Measurements from ENCODE around the gene MED26.
A peak's percentile ranks its signal among the peaks of the same experiment; 100 is the strongest.
"Not testable (repeated sequence)": the region's sequence is repeated elsewhere in the genome, so short reads cannot be mapped to it uniquely, and the experiment has no call there.

Gene MED26

DNA sequence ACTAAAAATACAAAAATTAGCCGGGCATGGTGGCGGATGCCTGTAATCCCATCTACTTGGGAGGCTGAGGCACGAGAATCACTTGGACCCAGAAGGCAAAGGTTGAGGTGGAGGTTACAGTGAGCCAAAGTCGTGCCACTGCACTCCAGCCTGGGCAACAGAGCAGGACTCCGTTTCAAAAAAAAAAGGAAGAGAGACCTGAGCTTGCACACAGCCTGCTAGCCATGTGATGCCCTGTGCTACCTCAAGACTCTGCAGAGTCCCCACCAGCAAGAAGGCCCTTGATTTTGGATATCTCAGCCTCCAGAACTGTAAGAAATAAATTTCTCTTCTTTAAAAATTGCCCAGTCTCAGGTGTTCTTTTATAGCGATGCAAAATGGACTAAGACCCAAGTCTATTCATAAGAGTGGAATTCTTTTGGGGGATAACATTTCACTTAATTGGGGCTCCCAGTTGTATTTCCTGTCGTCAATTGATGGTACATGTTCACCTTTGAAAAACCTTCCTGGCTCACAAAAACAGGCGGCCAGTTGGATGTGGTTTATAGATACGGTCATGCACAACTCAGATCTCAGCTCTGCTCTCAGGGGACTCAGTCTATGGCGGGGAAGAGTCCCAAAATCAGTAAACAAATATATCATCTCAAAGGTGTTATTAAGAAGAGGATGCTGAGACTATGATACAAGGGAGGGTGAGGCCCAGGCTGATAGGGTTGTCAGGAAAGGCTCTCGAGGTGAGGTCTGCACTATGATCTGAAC lies 83.4 kb downstream of the MED26 start:
- no peak overlapping the region for H3K27ac ChIP-seq (ENCODE audit: low read length)
- H3K9me3 ChIP-seq (ENCODE audit: insufficient read depth, low read length, severe bottlenecking): no peaks in the 10 kb centered on the region
- no peak overlapping the region for H3K4me3 ChIP-seq (ENCODE audit: low read depth in 1 of 2, low read length in 2 of 2)
- DNase-seq (no peak), ATAC-seq (ENCODE audit: insufficient read depth, low read depth) (no peak)
- peak overlapping the region; percentile 43 for H3K4me2 ChIP-seq (ENCODE audit: insufficient read depth, low read length)
- H3K4me1 ChIP-seq (ENCODE audit: insufficient read depth, low read length): peaks cover 36% of the 10 kb centered on the region
- no peak for TF ChIP-seq EZH2 (IDR thresholded peaks at IDR 0.05; ENCODE audit: borderline replicate concordance, low read depth, low read length, severe bottlenecking)
- TF ChIP-seq, protein P1, sequence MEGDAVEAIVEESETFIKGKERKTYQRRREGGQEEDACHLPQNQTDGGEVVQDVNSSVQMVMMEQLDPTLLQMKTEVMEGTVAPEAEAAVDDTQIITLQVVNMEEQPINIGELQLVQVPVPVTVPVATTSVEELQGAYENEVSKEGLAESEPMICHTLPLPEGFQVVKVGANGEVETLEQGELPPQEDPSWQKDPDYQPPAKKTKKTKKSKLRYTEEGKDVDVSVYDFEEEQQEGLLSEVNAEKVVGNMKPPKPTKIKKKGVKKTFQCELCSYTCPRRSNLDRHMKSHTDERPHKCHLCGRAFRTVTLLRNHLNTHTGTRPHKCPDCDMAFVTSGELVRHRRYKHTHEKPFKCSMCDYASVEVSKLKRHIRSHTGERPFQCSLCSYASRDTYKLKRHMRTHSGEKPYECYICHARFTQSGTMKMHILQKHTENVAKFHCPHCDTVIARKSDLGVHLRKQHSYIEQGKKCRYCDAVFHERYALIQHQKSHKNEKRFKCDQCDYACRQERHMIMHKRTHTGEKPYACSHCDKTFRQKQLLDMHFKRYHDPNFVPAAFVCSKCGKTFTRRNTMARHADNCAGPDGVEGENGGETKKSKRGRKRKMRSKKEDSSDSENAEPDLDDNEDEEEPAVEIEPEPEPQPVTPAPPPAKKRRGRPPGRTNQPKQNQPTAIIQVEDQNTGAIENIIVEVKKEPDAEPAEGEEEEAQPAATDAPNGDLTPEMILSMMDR (IDR thresholded peaks at IDR 0.05; ENCODE audit: borderline replicate concordance, extremely low read depth, low read length, poor library complexity, severe bottlenecking): no peak
- H3K9ac ChIP-seq (ENCODE audit: low read depth, low read length): no peak overlapping the region; the same call in 1 of the 2 replicates
- peaks cover 22% of the 10 kb centered on the region for H3K36me3 ChIP-seq (ENCODE audit: insufficient read depth, low read length)
- H3K79me2 ChIP-seq (ENCODE audit: insufficient read depth, low read length): peaks cover 55% of the 10 kb centered on the region
- H4K20me1 ChIP-seq (ENCODE audit: insufficient read depth, low read length): peaks cover 22% of the 10 kb centered on the region
- no peaks in the 10 kb centered on the region for H3K27me3 ChIP-seq (ENCODE audit: insufficient read depth, low read length, poor library complexity)
- no peak overlapping the region for H2AFZ ChIP-seq (ENCODE audit: low read depth, low read length)

DNA sequence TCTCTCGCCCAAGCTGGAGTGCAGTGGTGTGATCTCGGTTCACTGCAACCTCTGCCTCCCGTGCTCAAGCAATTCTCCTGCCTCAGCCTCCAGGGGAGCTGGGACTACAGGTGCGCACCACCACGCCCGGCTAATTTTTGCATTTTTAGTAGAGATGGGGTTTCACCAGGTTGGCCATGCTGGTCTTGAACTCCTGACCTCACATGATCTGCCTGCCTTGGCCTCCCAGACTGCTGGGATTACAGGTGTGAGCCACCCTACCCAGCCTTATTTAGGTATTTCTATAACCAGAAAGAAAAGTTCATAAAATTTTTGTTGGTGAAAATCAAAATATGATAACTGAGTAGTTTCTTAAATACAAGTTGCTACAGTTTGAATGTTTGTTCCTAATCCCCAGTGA lies 84.3 kb downstream of the MED26 start:
- Histone ChIP-seq H3K27ac (ENCODE audit: low read length) (peak overlapping the region; percentile 93), H4K20me1 (ENCODE audit: insufficient read depth, low read length) (peaks cover 27% of the 10 kb centered on the region), H3K4me3 (ENCODE audit: low read depth in 1 of 2, low read length in 2 of 2) (peak overlapping the region in 1 of 2 experiments; percentile 85; a peak in 2 of 4 replicates), H3K4me1 (ENCODE audit: insufficient read depth, low read length) (peaks cover 39% of the 10 kb centered on the region), H3K9ac (ENCODE audit: low read depth, low read length) (peak overlapping the region; percentile 86), H3K36me3 (ENCODE audit: insufficient read depth, low read length) (peaks cover 29% of the 10 kb centered on the region), H3K79me2 (ENCODE audit: insufficient read depth, low read length) (peaks cover 63% of the 10 kb centered on the region), H3K4me2 (ENCODE audit: insufficient read depth, low read length) (peak overlapping the region; percentile 73)
- not testable (repeated sequence) for ATAC-seq (ENCODE audit: insufficient read depth, low read depth); DNase-seq; H3K27me3 ChIP-seq (ENCODE audit: insufficient read depth, low read length, poor library complexity); H2AFZ ChIP-seq (ENCODE audit: low read depth, low read length); H3K9me3 ChIP-seq (ENCODE audit: insufficient read depth, low read length, severe bottlenecking)

DNA sequence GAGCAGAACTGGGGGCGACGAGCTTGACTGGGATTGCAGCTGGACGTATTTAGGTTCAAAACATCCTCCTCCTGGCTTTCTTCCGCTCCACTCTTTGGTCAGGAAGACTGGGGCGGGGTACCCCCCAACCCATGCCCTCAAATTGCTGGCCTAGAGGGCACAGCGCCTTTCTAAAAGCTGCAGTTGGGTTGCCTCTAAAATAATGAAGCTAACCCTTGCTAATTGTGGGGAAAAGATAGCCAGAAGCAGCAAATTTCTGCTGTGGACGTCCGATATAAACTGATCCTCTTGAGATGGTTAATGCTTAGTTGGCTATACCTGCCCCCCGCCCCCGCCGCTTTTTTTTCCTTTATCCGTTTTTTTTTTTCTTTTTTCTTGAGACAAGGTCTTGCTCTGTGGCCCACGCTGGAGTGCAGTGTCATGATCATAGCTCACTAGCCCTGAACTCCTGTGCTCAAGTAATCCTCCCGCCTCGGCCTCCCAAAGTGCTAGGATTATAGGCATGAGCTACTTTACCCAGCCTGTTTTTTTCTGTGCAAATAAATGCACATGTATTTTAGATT lies 85.0 kb downstream of the MED26 start:
- Histone ChIP-seq H3K4me2 (ENCODE audit: insufficient read depth, low read length) (peak overlapping the region; percentile 73), H3K9ac (ENCODE audit: low read depth, low read length) (peak overlapping the region; percentile 86), H3K4me3 (ENCODE audit: low read depth in 1 of 2, low read length in 2 of 2) (peak overlapping the region; percentile 85 to 97), H3K27me3 (ENCODE audit: insufficient read depth, low read length, poor library complexity) (no peaks in the 10 kb centered on the region), H3K4me1 (ENCODE audit: insufficient read depth, low read length) (peaks cover 39% of the 10 kb centered on the region), H4K20me1 (ENCODE audit: insufficient read depth, low read length) (peaks cover 33% of the 10 kb centered on the region), H3K79me2 (ENCODE audit: insufficient read depth, low read length) (peaks cover 70% of the 10 kb centered on the region), H3K27ac (ENCODE audit: low read length) (peak overlapping the region; percentile 93), H3K9me3 (ENCODE audit: insufficient read depth, low read length, severe bottlenecking) (no peaks in the 10 kb centered on the region), H3K36me3 (ENCODE audit: insufficient read depth, low read length) (peaks cover 34% of the 10 kb centered on the region), H2AFZ (ENCODE audit: low read depth, low read length) (peak overlapping the region; percentile 82)
- peak; percentile 23 for DNase-seq
- ATAC-seq (ENCODE audit: insufficient read depth, low read depth): peak; percentile 0; the same call in 1 of the 3 replicates
- TF ChIP-seq EZH2 (IDR thresholded peaks at IDR 0.05; ENCODE audit: borderline replicate concordance, low read depth, low read length, severe bottlenecking): no peak
- TF ChIP-seq, protein P1 (IDR thresholded peaks at IDR 0.05; ENCODE audit: borderline replicate concordance, extremely low read depth, low read length, poor library complexity, severe bottlenecking): no peak
